Stimulated activated CD4-positive, alpha-beta T cell treated with anti-CD3 and anti-CD28 coated beads, Interleukin-2, amount 100 ng/mL, for 4 hours (primary cell): ENCODE data around the gene FAM43A.

ENCODE experiments used
- DNase-seq: peaks from one replicate; pipeline ENCODE4 v3.0.0-alpha.2; 2020; ENCODE audit warnings: low read depth

The FAM43A gene, protein sequence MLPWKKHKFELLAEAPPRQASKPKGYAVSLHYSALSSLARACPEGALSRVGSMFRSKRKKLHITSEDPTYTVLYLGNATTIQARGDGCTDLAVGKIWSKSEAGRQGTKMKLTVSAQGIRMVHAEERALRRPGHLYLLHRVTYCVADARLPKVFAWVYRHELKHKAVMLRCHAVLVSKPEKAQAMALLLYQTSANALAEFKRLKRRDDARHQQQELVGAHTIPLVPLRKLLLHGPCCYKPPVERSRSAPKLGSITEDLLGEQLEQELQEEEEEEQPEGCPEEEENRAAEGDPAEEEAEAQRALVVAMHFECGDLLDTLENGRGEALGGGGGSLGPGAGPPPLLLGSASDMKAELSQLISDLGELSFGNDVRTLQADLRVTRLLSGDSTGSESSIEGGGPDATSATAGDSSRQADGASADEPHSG

DNA sequence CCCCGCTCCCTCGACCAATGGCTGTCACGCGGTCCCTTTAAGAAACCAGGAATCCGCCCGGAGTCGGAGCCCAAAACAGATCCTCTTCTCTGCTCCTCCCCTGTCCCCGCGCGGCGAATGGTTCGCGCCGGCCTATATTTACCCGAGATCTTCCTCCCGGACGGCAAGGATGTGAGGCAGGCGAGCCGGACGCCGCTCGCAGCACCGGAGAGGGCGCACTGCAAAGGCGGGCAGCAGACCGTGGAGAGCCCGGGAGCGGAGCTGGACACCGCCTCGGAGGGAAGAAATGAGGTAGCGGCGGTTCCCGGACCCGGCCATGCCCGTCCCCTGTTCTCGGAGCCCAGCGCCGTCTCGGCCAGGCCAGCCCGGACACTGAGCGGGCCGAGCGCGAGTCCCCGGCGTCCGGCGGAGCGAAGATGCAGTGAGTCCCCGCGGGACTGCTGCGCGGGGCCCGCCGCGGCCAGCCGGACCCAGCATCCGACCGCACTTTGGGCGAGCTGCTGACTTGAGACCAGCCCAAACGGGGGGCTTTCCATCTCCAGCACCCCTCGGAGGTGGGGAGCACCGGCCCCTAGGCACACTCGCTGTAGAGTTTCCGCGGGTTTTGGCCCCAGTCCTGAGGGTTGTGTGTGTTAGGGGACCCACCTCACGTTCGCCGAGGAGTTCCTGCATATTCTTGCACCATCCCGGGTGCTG, at the start of gene FAM43A:
Gene FAM43A (plus strand): TSS at position 166 of the 696 bp plus-strand sequence. CDS start 944 bp downstream, outside the sequence.
- DNase-seq, result peak; percentile 61

DNA sequence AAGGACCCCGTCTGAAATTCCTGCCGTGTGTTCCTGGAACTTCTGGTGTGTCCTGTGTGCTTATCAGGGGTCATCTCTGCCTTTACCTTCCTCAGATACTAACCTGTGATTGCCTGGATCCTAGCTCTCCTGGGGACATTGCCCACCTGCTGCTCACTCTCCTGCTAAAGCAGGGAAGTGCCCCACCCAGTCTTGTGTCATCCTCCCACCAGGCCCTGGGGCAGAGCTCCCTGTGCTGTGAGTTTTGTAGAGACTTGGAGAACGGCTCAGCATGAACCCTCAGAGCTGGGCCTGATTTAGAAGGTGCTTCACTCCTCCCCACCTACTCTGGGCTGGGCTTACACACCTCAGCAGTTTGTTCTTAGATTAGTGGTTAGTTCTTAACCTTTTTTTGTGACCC, 48.6 kb upstream of the FAM43A start:
- DNase-seq, result no peak

DNA sequence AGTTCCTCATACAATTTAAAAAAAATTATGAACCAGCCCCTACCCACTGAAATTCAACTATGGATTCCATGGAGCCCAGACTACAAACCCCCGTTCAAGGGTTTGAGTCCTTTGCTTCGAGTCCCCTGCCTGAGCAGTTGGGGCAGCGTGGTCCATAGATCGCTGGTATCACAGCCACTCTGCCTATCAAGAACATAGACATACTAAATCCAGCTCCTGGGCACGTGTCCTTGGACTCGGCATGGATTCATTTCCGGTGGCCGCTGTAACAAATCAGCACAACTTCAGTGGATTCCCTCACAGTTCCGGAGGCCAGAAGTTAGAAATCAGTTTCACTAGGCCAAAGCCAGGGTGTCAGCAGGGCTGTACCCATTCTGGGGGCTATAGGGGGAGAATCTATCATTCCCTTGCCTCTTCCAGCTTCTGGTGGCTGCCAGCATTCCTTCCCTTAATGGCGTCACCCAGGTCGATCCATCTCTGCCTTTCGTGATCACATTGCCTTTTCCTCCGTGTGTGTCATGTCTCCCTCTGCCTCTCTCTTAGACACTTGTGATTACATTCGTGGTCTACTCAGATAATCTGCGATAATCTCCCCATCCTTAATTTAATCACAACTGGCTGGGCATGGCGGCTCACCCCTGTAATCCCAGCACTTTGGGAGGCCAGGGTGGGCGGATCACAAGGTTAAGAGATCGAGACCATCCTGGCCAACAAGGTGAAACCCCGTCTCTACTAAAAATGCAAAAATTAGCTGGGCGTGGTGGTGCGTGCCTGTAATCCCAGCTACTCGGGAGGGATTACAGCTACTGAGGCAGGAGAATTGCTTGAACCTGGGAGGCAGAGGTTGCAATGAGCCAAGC, 47.9 kb upstream of the FAM43A start:
- no peak for DNase-seq

DNA sequence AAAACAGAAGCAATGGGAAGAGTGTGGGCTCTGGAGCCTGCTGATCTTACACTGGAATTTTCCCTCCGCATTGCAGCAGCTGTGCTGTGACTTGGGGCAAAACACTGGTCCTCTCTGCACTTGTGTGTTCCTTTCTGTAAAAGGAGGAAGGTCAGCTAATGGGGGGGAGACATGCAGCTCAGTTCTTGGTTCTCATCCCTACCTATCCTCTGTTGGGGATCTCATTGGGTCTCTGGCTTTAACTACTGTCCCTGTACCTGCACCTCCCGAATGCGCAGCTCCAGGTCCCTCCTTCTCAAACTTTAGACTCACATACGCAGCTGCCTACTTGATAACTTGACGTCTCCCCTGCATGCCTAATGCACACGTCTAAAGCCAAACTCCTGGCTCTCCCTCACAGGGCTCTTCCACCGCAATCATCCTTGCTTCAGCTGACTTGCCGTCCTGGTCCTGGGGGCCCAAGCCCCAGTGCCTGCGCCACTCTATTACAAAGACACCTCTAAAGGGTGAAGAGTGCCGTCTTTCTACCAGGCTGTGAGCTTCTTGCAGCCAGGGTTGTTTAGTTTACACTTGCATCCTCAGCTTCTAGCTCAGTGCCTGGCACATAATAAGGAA, 46.6 kb upstream of the FAM43A start:
- no peak for DNase-seq

DNA sequence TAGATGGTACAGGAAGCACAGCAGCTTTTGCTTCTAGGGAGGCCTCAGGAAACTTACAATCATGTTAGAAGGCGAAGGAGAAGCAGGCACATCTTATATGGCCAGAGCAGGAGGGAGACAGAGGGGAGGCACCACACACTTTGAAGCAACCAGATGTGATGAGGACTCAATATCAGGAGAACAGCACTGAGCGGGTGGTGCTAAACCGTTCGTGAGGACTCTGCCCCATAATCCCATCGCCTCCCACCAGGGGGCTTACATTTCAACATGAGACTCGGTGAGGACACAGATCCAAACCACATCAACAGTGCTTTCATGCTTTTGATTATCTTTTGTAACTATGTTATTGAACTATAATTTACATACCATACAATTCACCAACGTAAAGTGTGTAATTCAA, 44.9 kb upstream of the FAM43A start:
- peak; percentile 7 for DNase-seq

DNA sequence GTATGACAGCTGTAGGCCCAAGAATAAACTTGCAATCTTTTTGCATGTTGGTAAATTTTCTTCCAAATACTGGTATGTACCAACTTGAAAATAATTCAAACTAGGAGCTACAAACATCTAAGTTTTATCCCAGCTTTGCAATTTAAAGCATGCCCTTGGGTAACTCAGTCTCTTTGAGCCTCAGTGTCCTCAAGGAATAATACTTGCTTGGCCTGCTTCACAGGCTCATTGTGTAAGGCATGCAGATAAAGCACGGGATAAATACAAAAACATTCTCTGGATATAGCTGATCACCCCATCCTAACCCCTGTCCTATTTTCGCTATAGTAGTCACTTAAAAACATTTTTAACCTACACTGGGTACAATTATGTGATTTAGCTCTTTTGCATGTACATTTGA, 42.9 kb upstream of the FAM43A start:
- no peak for DNase-seq

DNA sequence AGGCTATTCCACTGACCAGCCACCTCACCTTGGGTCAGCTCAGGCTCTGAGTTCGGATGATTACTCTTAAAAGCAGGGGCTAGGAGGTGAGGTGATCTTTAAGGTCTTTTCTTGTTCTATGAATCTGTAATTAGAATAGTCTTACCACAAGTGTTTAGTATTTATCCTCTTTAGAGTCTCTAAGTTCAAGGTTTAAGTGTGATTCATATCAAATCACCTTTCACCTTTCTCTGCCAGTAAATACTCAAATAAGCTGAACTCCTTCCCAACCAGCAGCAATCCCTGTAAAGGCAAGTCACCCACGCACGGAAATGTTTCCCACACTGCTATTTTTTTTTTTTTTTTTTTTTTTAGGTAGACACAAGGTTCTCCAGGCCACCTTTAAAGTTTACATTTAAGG, 37.9 kb upstream of the FAM43A start:
- no peak for DNase-seq

DNA sequence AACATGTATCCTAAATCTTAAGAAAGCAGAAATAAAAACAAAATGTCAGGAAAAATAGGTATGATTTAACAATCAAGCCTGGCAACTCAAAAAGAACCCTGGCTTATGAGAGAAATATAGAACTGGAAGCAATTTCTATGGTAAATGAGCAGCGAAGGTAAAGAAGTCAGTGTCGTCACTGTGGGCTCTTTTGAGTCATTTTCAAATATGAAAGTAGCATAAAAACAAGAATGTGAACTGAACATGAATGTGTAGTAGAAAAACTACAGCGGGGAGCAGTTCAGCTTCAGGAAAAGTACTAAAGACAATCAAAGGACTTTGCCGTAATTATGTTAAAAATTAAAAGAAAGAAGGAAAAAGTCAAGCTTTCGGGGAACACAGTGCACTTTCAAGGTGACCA, 31.2 kb upstream of the FAM43A start:
- DNase-seq, result no peak

DNA sequence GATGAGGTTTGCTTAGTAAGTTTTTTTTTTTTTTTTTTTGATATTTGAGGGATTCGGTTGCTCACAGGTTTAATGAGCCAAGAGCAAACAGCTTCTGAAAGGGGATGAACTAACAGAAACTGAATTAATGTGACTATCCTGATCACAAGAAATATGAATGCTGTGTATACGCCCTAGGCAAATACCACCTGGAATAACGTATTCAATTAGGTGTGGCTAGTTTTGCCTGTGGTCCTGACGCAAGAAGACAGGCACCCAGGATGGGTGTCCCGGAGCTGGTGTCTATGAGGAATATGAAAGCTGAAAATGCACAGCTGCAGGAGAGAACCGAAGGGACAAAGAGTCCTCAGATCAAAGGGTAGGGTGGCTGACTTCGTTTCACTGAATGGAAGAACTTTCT, 28.2 kb upstream of the FAM43A start:
- DNase-seq, result no peak

DNA sequence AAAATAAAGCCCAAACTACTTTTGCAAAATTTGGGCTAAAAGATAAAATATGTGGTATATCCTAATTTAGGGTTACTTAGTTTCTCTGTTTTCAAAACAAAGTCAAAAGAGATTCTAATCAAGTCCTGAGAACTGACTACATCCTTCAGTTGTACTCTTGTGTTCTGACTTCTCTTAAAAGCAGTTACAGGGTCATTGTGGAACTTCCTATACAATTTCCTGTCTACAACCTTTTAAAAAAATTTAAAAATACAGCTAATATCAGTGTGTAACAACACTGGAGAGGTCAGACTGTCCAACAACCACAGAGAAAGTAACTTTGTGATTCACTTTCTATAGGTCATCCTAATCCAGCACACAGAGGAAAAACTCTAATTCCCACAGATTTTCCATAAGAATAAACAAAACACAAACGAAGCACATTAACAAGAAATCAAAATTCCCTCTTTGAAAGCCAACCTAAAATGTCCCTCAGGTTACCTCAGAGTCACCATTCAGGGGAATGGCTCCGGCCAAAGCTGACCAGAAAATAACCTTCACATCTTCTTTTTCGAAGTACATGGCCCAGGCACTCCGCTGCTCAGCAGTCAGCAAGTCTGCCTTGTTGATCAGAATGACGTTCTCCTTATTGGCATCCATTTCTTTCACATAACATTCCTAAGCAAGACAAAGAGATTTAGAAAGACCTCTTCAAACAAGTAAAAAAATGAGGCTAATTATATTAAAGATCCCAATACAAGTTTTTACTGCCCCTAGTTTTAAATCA, 27.0 kb upstream of the FAM43A start:
- DNase-seq, result no peak

DNA sequence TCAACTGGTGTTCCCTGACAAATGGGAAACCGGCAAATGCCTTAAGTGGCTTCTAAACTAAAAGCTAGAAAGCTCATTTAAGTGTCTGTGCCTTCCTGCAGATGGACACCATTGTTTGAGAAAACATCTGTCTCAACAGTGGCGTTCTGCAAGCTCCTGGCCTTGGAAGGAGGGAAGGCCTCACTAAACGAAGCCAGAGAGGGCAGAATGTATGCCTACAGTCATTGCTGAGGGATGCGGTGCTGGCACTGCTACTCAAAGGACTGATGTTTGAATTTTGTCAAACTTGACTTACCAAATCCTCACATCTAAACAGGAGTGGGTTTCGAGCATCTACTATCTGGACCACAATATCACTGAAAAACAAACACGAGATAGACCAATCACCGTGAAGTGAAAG, 25.9 kb upstream of the FAM43A start:
- no peak for DNase-seq

DNA sequence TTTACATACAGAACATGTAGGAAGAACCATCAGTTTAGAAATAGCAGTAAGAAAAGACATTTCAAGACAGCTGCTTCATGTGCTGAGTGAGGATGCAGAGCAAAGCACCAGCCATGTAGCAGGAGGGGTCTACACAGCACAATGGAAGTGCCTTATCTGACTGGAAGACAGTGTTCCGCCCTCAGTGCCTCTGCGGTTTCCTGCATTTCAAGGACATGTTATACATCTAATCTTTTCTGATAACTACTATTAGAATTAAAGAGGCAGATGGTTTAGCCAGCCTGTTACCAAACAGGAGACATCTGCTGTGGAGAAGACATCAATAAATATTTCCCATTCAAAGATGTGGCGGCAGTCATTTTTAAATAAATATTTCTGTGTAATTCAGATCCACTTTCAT, 24.3 kb upstream of the FAM43A start:
- DNase-seq, result no peak

DNA sequence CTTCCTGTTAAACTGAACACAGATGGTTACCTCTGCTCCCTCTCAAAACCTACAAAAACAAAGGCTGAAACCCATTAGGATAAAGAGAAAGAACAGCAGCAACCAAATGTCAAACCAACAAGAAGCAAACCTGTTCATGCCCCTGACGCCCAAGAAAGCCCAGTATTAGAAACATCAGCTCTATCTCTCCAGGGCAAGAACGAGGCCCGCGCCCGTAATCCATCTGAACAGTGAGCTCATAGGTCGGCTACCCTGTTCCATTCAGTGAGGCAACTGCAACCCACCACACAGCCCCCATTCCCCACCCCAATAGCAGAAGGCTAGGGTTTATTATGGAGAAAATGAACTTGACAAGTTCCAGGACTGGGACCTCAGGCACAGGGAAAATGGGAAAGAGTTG, 23.7 kb upstream of the FAM43A start:
- DNase-seq, result no peak

DNA sequence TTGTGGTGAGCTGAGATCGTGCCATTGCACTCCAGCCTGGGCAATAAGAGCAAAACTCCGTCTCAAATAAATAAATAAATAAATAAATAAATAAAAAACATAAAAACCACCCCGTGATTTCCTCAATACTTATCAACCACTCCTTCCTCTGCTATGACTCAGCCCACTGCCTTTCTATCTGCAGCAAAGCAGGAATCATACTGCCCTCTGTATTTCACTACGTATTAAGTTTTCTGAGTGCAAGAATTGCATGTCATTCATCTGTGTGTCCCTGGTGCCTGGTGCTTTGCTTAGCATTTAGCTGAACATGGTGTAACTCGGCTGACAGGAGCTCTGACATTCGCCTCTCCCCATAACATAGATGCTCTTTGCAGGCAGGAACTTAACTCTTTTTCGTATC, 20.8 kb upstream of the FAM43A start:
- DNase-seq, result no peak

DNA sequence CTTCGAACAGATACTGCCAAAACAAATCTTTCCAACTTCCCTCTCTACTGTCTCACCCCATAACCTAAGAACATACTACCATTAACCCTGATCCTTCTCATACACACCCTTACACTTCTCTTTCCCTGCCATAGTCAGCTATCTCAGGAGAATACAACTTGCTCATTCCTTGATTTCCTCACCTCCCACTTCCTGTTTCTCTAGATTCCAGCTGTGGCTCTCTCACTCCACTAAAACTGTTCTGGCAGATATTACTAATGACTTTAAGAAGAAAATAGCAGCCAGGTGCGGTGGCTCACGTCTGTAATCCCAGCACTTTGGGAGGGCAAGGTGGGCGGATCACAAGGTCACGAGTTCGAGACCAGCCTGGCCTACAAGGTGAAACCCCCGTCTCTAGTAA, 18.3 kb upstream of the FAM43A start:
- DNase-seq, result no peak

DNA sequence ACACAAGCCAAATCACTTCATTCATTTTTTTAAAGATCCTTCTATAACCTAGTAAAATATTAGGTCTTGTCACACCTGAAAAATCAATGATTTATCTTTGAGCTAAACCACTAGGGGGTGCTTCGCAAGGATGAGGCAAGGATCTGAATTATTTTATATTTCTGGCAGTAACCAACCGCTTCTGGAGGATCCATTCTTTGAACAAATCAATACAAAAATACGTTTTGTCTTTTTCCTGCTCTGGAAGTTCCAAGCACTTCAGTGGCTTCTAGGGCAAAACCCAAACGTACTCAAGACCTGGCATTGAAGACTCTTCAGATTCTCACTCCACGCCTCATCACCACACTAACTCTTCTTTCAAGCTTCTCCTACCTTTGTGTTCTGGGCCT, 14.2 kb upstream of the FAM43A start:
- DNase-seq, result no peak

DNA sequence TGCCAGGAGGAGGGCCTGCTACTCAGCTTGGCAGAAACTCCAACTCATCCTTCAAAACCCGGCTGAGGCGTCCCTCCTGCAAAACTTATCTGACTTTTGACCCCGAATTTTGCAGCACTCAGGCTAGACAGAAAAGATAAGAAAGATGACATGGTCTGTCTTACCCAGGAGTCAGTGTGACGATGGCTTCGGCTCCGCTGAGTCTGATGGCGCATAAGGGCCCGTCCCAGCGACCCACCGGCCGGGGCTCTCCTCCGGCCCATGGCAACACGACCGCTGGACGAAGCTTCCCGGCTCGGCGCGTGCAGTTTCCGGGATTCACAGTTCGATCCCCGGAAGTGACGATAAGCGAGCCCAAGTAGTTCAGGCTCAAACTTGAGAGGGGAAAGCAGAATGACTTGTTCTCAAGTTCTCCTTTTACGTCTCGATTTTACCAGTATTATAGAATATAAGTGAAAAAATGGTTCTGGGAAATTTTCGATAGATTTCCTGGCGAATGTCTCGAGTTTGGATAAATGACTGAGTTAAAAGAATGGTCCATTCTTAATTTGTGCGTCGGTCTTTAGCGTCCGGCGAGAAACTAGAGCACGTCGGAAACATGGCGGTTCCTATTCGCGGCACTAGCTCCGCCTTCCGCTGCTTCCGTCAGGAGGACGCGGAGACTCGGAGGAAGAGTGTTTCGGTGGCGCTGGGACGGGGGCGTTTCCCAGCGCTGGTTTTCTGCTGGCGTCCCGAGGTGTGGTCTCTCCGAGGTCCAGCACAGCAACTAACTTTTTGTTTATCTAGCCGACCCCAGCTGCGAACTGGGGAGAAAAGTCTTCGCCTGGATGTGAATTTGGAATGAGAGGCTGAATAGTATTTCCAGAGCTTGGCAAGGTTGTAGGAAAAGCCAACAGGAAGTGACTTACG, 13.5 kb upstream of the FAM43A start, which contains the start of gene LSG1:
Gene LSG1 (minus strand): TSS at position 292 of the 909 bp plus-strand sequence. CDS start 29 bp downstream, at position 263.
- peak; percentile 84 for DNase-seq

DNA sequence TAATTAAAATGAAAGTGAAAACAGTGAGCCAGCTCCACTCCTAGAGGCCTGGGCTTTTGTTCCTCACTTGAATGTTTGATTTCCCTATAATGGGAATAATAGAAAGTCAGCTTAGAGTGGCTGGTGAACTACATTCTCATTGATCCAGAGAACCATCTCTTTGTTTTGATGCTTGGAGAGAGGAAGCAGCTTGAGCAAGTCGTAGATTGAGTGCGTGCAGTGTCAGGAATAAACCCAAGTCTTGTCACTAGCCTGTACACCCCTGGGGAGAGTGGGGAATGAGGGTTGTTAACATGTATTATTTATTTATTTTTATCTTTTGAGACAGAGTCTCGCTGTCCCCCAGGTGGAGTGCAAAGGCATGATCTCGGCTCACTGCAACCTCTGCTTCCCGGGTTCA, 12.8 kb upstream of the FAM43A start:
- no peak for DNase-seq

DNA sequence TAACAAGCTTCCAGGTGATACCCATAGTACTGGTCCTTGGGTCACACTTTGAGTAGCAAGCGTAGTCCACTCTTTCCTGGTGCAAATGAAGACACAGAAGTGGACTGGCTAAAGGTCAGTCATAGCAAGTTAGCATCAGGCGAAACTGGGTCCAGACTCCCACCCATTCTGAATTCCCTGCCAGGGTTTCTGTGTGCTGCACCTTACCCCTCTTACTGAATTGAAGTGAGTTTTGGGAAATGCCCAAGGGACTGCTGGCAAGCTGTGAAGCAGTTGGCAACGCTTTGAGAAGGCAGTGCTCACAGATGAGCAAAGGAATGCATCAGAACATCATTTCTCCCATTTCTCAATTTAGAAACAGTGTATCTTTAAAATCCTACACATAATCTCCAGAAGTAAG, 11.9 kb upstream of the FAM43A start:
- no peak for DNase-seq

DNA sequence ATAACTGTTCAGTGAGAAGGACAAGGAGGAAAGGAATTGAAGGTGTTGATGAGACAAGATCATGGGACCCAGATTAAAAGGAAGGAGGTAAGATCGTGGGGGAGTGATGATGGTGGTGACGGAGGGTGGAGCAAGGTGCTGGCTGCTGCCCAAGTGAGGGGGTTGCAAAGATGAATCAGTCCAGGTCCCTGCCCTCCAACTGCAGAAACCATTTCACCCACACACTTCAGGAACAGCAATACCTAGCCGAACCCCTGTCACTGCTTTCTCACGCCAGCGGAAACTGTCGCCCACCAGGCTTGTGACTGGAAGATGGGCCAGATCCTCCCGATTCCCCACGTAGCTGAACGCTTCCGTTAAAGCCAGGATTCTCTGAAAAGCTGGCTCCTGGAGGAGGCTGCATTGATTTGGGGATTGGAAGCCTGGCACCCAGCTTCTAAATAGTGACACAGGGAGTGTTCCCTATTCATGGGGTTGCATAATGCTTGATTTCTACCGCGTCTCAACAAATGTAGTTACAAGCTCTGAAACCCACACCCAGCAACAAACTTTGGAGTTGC, 10.5 kb upstream of the FAM43A start:
- DNase-seq, result peak; percentile 61
